WTC11 (cell line): ENCODE measurements around the gene PRKCE. TPM values are rescaled to one million over a fixed set of nuclear protein-coding genes. Genes with fewer than 3 reads are reported as not detected.

Source experiments
- ATAC-seq: fragments of 200-7000 bp; cut with Tn5 transposase; 2 replicates; pipeline ENCODE4 v1.10.0; 2021; ENCODE audit warnings: mild to moderate bottlenecking, moderate library complexity
- CTCF ChIA-PET: fragments of 300-600 bp; sonication (Branson Sonifier 250); formaldehyde crosslinking; loops from one replicate; lab custom pipeline; 2021; ENCODE audit warnings: antibody characterized with exemption; lab: Charles Lee
- POLR2A ChIA-PET: fragments of 350-600 bp; sonication (Branson Sonifier 250); formaldehyde crosslinking; loops from one replicate; lab custom pipeline; 2021; ENCODE audit warnings: antibody characterized with exemption; lab: Charles Lee
- DNase-seq: peaks from one replicate; pipeline ENCODE4 v3.0.0; 2021; ENCODE audit warnings: low spot score
- H3K27ac Mint-ChIP-seq: 2 replicates; pipeline ENCODE4 v1.8.0; 2021; ENCODE audit warnings: mixed read lengths
- H3K27me3 Mint-ChIP-seq: 2 replicates; pipeline ENCODE4 v1.8.0; 2021; ENCODE audit warnings: low read depth, mild to moderate bottlenecking, moderate library complexity, mixed read lengths
- H3K36me3 Mint-ChIP-seq: 2 replicates; pipeline ENCODE4 v1.8.0; 2021; ENCODE audit warnings: mixed read lengths
- H3K4me1 Mint-ChIP-seq: 2 replicates; pipeline ENCODE4 v1.8.0; 2022; ENCODE audit warnings: mixed read lengths
- H3K4me3 Mint-ChIP-seq: 2 replicates; pipeline ENCODE4 v1.8.0; 2021; ENCODE audit warnings: mild to moderate bottlenecking, moderate library complexity, mixed read lengths
- H3K9me3 Mint-ChIP-seq: 2 replicates; pipeline ENCODE4 v1.8.0; 2021; ENCODE audit warnings: mixed read lengths
- EMX1 ChIP-seq: fragments of 250-450 bp; sonication (Bioruptor Pico); IDR thresholded peaks from 2 replicates; pipeline ENCODE4 v1.8.0; 2021; ENCODE audit warnings: mild to moderate bottlenecking
- NR3C1 ChIP-seq: sonication (generic); formaldehyde crosslinking; conservative IDR thresholded peaks from 2 replicates; pipeline ENCODE4 v1.8.1; 2023; ENCODE audit warnings: low read depth, mild to moderate bottlenecking, missing genetic modification reagents
- total RNA-seq: library from RNA; stranded (reverse); gene quantifications from 3 replicates; pipeline ENCODE4 v1.2.3, GENCODE V29; 2021
- TF ChIP-seq, protein P1 (sequence below): sonication (generic); formaldehyde crosslinking; IDR thresholded peaks from 2 replicates; pipeline ENCODE4 v1.8.1; 2023; ENCODE audit warnings: mild to moderate bottlenecking, missing genetic modification reagents
- TF ChIP-seq, protein P2 (sequence below): sonication (generic); formaldehyde crosslinking; IDR thresholded peaks from 2 replicates; pipeline ENCODE4 v1.8.1; 2023; ENCODE audit warnings: mild to moderate bottlenecking, missing genetic modification reagents, moderate library complexity
- TF ChIP-seq, protein P3 (sequence below): sonication (generic); formaldehyde crosslinking; IDR thresholded peaks from 2 replicates; pipeline ENCODE4 v1.8.0; 2022; ENCODE audit warnings: missing genetic modification reagents
- TF ChIP-seq, protein P4 (sequence below): sonication (generic); formaldehyde crosslinking; IDR thresholded peaks from 2 replicates; pipeline ENCODE4 v1.8.1; 2022; ENCODE audit warnings: missing genetic modification reagents, borderline replicate concordance
- TF ChIP-seq, protein P5 (sequence below): sonication (generic); formaldehyde crosslinking; IDR thresholded peaks from 2 replicates; pipeline ENCODE4 v1.8.1; 2022; ENCODE audit warnings: low read depth, missing genetic modification reagents, borderline replicate concordance
- TF ChIP-seq, protein P6 (sequence below): fragments of 250-450 bp; sonication (Bioruptor Pico); IDR thresholded peaks from 2 replicates; pipeline ENCODE4 v1.9.0; 2021; ENCODE audit warnings: mild to moderate bottlenecking
- TF ChIP-seq, protein P7 (sequence below): fragments of 200-600 bp; IDR thresholded peaks from 2 replicates; pipeline ENCODE4 v1.8.0; 2022; ENCODE audit warnings: antibody characterized with exemption

Gene PRKCE
- total RNA-seq, 1 experiment from 2014 or later = 5.8 TPM

DNA sequence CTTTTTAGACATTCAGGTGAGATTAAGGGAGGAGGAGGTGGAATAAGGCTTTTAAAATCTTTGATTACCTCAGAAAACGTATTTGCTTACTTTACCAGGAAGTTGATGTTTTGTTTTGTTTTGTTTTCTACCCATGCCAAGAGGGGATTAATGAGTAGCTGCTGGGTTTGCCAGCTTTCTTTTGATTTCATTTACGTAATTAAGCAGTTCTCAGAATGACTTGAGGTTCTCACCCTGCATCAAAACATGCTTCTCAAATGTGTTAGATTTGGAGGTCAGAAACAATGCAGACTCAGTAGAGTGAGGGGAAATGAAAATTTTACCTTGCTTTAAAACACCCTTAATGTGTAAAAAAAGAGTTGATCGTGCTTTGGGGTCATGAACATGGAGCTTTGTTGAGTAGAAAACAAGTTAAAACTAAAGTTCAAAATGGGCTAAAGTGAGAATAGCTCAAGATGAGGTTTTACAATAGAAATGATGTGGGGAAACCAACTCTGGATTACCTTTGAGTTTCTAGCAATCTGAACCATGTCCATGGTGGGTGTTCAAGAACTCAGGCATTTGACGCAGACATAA, 428.6 kb downstream of the PRKCE start (continued):
- TF ChIP-seq, protein P1, sequence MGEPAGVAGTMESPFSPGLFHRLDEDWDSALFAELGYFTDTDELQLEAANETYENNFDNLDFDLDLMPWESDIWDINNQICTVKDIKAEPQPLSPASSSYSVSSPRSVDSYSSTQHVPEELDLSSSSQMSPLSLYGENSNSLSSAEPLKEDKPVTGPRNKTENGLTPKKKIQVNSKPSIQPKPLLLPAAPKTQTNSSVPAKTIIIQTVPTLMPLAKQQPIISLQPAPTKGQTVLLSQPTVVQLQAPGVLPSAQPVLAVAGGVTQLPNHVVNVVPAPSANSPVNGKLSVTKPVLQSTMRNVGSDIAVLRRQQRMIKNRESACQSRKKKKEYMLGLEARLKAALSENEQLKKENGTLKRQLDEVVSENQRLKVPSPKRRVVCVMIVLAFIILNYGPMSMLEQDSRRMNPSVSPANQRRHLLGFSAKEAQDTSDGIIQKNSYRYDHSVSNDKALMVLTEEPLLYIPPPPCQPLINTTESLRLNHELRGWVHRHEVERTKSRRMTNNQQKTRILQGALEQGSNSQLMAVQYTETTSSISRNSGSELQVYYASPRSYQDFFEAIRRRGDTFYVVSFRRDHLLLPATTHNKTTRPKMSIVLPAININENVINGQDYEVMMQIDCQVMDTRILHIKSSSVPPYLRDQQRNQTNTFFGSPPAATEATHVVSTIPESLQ = no peak
- TF ChIP-seq EMX1 (CRISPR knock-in tag) = no peak
- TF ChIP-seq, protein P2, sequence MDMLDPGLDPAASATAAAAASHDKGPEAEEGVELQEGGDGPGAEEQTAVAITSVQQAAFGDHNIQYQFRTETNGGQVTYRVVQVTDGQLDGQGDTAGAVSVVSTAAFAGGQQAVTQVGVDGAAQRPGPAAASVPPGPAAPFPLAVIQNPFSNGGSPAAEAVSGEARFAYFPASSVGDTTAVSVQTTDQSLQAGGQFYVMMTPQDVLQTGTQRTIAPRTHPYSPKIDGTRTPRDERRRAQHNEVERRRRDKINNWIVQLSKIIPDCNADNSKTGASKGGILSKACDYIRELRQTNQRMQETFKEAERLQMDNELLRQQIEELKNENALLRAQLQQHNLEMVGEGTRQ (CRISPR knock-in tag) = no peak
- TF ChIP-seq, protein P3, sequence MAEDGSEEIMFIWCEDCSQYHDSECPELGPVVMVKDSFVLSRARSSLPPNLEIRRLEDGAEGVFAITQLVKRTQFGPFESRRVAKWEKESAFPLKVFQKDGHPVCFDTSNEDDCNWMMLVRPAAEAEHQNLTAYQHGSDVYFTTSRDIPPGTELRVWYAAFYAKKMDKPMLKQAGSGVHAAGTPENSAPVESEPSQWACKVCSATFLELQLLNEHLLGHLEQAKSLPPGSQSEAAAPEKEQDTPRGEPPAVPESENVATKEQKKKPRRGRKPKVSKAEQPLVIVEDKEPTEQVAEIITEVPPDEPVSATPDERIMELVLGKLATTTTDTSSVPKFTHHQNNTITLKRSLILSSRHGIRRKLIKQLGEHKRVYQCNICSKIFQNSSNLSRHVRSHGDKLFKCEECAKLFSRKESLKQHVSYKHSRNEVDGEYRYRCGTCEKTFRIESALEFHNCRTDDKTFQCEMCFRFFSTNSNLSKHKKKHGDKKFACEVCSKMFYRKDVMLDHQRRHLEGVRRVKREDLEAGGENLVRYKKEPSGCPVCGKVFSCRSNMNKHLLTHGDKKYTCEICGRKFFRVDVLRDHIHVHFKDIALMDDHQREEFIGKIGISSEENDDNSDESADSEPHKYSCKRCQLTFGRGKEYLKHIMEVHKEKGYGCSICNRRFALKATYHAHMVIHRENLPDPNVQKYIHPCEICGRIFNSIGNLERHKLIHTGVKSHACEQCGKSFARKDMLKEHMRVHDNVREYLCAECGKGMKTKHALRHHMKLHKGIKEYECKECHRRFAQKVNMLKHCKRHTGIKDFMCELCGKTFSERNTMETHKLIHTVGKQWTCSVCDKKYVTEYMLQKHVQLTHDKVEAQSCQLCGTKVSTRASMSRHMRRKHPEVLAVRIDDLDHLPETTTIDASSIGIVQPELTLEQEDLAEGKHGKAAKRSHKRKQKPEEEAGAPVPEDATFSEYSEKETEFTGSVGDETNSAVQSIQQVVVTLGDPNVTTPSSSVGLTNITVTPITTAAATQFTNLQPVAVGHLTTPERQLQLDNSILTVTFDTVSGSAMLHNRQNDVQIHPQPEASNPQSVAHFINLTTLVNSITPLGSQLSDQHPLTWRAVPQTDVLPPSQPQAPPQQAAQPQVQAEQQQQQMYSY = no peak

DNA sequence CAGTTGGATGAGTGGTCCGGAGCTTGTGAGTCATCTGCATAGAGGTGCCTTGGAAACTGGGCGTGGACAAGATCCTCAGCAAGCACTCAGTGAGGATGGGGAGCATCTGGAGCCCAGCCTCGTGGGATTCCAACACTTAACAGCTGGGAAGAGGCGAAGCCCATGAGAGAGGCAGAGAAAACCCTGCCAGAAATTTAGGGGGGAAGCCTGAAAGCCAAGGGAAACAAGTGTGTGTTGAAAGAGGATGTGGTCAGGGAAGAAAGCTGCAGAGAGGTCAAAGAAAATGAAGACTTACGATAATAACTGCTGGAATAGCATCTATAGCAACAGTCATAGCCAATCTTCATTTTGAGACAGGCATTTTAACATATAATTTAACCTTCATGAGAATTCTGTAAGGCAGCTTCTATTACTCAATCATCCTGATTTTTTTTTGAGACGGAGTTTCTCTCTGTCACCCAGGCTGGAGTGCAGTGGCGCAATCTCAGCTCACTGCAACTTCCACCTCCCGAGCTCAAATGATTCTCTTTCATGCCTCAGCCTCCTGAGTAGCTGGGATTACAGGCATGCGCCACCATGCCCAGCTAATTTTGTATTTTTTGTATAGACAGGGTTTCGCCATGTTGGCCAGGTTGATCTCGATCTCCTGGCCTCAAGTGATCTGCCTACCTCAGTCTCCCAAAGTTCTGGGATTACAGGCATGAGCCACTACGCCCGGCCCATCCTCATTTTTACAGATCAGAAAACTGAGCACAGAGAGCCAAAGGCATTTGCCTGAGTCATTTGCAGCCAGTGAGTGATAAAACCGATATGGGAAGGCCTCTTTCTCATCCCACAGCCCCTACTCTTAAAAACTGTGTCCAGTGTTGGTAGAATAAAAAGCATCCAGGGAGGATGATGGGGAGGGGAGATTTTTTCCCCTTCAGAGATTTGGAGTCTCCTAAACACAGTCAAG, 431.3 kb downstream of the PRKCE start:
- POLR2A ChIA-PET = no interaction called here
- Mint-ChIP-seq H3K9me3 (no peaks in the 10 kb centered on the region), H3K27me3 (no peaks in the 10 kb centered on the region), H3K4me3 (no peak overlapping the region), H3K36me3 (no peaks in the 10 kb centered on the region), H3K27ac (no peak overlapping the region), H3K4me1 (no peaks in the 10 kb centered on the region)
- TF ChIP-seq, protein P4, sequence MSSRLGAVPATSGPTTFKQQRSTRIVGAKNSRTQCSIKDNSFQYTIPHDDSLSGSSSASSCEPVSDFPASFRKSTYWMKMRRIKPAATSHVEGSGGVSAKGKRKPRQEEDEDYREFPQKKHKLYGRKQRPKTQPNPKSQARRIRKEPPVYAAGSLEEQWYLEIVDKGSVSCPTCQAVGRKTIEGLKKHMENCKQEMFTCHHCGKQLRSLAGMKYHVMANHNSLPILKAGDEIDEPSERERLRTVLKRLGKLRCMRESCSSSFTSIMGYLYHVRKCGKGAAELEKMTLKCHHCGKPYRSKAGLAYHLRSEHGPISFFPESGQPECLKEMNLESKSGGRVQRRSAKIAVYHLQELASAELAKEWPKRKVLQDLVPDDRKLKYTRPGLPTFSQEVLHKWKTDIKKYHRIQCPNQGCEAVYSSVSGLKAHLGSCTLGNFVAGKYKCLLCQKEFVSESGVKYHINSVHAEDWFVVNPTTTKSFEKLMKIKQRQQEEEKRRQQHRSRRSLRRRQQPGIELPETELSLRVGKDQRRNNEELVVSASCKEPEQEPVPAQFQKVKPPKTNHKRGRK (CRISPR knock-in tag) = no peak
- TF ChIP-seq NR3C1 (CRISPR knock-in tag) = no peak
- DNase-seq (no peak), ATAC-seq (no peak)
- CTCF ChIA-PET = interaction anchor here (1.0 to 1.2 kb wide), 2 partner anchors 20 kb away, joined by 3 to 6 read pairs; no protein-coding TSS in a partner anchor

DNA sequence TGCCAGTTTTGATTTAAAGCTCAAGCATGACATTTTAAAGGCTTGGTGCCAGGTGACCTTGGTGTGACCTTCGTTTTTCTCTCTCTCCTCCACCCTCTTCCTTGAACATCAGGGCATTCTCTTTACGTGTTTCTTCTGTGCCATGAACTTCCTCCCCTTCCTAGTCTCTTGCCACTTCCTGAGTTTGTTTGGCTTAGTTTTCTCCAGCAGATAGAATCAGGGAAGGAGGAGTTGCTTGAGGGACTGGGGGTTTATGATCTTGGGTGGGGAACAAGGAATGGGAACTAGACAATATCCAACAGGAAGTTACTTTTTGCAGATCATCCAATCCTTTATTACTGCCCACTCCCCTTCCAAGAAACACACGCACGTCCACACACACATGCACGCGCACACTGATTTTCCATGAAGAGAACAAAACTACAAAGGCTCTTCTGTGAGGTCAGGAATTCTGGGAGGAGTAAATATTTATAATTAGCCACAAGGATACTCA, 435.1 kb downstream of the PRKCE start:
- peaks cover 6% of the 10 kb centered on the region for H3K4me1 Mint-ChIP-seq
- no peaks in the 10 kb centered on the region for H3K36me3 Mint-ChIP-seq
- TF ChIP-seq NR3C1 (CRISPR knock-in tag) = no peak
- TF ChIP-seq, protein P5, sequence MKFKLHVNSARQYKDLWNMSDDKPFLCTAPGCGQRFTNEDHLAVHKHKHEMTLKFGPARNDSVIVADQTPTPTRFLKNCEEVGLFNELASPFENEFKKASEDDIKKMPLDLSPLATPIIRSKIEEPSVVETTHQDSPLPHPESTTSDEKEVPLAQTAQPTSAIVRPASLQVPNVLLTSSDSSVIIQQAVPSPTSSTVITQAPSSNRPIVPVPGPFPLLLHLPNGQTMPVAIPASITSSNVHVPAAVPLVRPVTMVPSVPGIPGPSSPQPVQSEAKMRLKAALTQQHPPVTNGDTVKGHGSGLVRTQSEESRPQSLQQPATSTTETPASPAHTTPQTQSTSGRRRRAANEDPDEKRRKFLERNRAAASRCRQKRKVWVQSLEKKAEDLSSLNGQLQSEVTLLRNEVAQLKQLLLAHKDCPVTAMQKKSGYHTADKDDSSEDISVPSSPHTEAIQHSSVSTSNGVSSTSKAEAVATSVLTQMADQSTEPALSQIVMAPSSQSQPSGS = no peak
- TF ChIP-seq, protein P6, sequence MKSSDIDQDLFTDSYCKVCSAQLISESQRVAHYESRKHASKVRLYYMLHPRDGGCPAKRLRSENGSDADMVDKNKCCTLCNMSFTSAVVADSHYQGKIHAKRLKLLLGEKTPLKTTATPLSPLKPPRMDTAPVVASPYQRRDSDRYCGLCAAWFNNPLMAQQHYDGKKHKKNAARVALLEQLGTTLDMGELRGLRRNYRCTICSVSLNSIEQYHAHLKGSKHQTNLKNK = no peak
- TF ChIP-seq, protein P7, sequence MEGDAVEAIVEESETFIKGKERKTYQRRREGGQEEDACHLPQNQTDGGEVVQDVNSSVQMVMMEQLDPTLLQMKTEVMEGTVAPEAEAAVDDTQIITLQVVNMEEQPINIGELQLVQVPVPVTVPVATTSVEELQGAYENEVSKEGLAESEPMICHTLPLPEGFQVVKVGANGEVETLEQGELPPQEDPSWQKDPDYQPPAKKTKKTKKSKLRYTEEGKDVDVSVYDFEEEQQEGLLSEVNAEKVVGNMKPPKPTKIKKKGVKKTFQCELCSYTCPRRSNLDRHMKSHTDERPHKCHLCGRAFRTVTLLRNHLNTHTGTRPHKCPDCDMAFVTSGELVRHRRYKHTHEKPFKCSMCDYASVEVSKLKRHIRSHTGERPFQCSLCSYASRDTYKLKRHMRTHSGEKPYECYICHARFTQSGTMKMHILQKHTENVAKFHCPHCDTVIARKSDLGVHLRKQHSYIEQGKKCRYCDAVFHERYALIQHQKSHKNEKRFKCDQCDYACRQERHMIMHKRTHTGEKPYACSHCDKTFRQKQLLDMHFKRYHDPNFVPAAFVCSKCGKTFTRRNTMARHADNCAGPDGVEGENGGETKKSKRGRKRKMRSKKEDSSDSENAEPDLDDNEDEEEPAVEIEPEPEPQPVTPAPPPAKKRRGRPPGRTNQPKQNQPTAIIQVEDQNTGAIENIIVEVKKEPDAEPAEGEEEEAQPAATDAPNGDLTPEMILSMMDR = no peak
- no peaks in the 10 kb centered on the region for H3K27me3 Mint-ChIP-seq
- no peak for ATAC-seq
- ChIA-PET CTCF (no interaction called here), POLR2A (interaction anchor here (0.8 kb wide), 1 partner anchor 11 kb away, joined by 3 read pairs; no protein-coding TSS in a partner anchor)
- no peak overlapping the region for H3K27ac Mint-ChIP-seq
- H3K9me3 Mint-ChIP-seq = no peaks in the 10 kb centered on the region
- DNase-seq = no peak
- no peak overlapping the region for H3K4me3 Mint-ChIP-seq
